ENCODE measurements around the gene ZNF611. TPM values are rescaled to one million over a fixed set of nuclear protein-coding genes. Genes with fewer than 3 reads are reported as not detected.
"Not testable (repeated sequence)": the region's sequence is repeated elsewhere in the genome, so short reads cannot be mapped to it uniquely, and the experiment has no call there.

Gene ZNF611
- total and polyA plus RNA-seq, 2 donors = 6.6 to 22.3 TPM

DNA sequence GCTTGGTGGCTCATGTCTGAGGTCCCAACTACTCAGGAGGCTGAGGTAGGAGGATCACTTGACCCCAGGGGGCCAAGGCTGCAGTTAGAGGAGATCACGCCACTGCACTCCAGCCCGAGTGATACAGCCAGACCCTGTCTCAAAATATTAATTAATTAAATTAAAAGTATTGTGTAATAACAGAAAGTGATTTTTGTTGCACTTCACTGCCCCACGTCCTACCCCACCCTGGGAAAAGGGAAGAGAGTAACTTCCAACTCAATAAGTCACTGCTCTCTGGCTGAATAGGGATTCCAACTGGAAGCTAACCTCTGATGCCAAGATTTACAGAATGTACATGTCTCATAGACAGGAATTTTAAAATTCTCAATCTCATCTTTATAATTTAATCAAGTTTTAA lies 47.2 kb downstream of the ZNF611 start:
- no peaks in the 10 kb centered on the region for H3K4me1 ChIP-seq (ENCODE audit: insufficient read depth)
- no peak overlapping the region for H3K27ac ChIP-seq (ENCODE audit: low read depth)
- DNase-seq (ENCODE audit: extremely low spot score) = no peak
- no peak overlapping the region for H3K4me3 ChIP-seq (ENCODE audit: low read depth, low read length)
- 89% methylated on average over 3 of the region's 3 CpGs for WGBS
- no peaks in the 10 kb centered on the region for H3K36me3 ChIP-seq (ENCODE audit: insufficient read depth)

DNA sequence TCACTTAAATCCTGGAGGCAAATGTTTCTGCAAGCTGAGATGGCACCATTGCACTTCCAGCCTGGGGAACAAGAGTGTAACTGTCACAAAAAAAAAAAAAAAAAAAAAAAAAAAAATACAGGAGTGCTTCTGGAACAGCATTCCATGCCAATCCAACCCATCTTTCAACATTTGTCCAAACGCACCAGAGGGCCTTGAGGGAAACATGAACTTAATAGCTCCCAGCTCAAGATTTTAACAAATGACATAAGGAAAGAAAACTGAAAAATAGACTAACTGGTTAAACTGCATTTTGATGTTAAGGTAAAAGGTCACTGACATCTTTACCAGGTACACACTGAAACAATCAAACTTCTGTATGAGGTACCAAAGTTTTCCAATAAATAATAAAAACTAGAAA lies 49.0 kb downstream of the ZNF611 start:
- Histone ChIP-seq H3K36me3 (ENCODE audit: insufficient read depth) (no peaks in the 10 kb centered on the region), H3K4me1 (ENCODE audit: insufficient read depth) (no peaks in the 10 kb centered on the region), H3K4me3 (ENCODE audit: low read depth, low read length) (no peak overlapping the region), H3K27ac (ENCODE audit: low read depth) (no peak overlapping the region)
- no peak for DNase-seq (ENCODE audit: extremely low spot score)
- WGBS = 77% methylated on average over 1 of the region's 1 CpG

DNA sequence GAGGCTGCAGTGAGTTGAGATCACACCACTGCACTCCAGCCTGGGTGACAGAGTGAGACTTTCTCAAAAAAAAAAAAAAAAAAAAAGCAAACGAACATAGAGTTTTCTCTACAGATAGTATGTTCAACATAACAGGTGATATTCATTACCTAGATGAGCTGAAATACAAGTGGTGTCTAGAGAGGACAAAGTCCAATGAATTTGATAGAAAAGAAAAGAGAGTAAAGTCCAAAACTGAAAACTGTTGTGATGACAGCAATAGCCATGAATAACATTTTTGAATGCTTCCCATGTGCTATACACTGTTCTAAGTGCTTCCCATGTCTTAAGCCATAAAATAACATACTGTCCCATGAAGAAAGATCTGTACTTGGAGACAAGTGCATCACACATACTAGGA lies 53.6 kb downstream of the ZNF611 start:
- not testable (repeated sequence) for H3K36me3 ChIP-seq (ENCODE audit: insufficient read depth); H3K4me3 ChIP-seq (ENCODE audit: low read depth, low read length); H3K27ac ChIP-seq (ENCODE audit: low read depth); H3K4me1 ChIP-seq (ENCODE audit: insufficient read depth); DNase-seq (ENCODE audit: extremely low spot score)
- WGBS = 78% methylated on average over 1 of the region's 1 CpG

DNA sequence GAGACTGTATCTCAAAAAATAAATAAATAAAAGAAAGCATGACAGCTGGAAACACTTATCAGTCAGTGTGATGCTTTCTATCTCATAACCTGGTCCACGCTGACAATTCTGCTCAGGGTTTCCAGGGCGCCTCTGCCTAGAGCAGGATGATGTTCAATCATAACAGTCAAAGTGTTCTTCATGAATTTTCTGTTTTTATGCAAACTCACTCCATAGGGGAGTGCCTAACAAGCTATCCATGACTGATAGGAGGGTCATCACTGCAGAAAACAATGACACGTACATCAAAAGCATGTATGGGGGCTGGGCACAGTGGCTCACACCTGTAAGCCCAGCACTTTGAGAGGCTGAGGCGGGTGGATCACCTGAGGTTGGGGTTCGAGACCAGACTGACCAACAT lies 55.2 kb downstream of the ZNF611 start:
- H3K4me1 ChIP-seq (ENCODE audit: insufficient read depth) = no peaks in the 10 kb centered on the region
- H3K27ac ChIP-seq (ENCODE audit: low read depth) = no peak overlapping the region
- no peak overlapping the region for H3K4me3 ChIP-seq (ENCODE audit: low read depth, low read length)
- H3K36me3 ChIP-seq (ENCODE audit: insufficient read depth) = no peaks in the 10 kb centered on the region
- DNase-seq (ENCODE audit: extremely low spot score) = no peak
- WGBS = 97% methylated on average over 5 of the region's 5 CpGs

DNA sequence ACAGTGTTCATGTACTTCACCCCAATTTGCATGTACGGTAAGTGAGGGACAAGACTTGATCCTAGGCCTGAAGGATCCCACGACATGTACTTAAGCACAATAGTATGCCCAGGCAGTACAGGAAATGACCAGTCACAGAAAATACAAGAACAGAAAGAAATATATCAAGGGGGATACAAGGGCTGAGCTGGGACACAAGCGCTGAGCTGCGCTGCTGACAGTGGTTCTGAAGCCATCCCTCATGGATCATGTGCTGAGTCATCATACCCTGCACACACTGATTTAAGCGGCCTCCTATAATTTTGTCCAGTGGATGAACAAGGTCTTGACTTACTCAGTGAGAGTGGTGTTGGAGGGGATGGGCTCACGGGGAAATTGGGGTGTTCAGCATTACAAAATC lies 59.6 kb downstream of the ZNF611 start:
- WGBS = 96% methylated on average over 6 of the region's 6 CpGs
- H3K27ac ChIP-seq (ENCODE audit: low read depth); H3K4me1 ChIP-seq (ENCODE audit: insufficient read depth); DNase-seq (ENCODE audit: extremely low spot score); H3K36me3 ChIP-seq (ENCODE audit: insufficient read depth); H3K4me3 ChIP-seq (ENCODE audit: low read depth, low read length): not testable (repeated sequence)

DNA sequence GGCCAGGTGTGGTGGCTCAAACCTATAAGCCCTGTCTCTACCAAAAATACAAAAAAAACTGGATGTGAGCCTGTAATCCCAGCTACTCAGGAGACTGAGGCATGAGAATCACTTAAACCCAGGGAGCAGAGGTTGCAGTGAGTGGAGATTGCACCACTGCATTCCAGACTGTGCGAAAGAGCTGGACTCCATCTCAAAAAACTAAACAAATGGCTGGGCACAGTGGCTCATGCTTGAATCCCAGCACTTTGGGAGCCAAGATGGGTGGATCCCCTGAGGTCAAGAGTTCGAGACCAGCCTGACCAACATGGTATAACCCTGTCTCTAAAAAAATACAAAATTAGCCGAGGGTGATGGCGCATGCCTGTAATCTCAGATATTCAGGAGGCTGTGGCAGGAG lies 61.8 kb downstream of the ZNF611 start:
- H3K36me3 ChIP-seq (ENCODE audit: insufficient read depth) = no peaks in the 10 kb centered on the region
- DNase-seq (ENCODE audit: extremely low spot score) = no peak
- H3K27ac ChIP-seq (ENCODE audit: low read depth) = no peak overlapping the region
- 86% methylated on average over 4 of the region's 4 CpGs for WGBS
- no peak overlapping the region for H3K4me3 ChIP-seq (ENCODE audit: low read depth, low read length)
- H3K4me1 ChIP-seq (ENCODE audit: insufficient read depth) = no peaks in the 10 kb centered on the region

DNA sequence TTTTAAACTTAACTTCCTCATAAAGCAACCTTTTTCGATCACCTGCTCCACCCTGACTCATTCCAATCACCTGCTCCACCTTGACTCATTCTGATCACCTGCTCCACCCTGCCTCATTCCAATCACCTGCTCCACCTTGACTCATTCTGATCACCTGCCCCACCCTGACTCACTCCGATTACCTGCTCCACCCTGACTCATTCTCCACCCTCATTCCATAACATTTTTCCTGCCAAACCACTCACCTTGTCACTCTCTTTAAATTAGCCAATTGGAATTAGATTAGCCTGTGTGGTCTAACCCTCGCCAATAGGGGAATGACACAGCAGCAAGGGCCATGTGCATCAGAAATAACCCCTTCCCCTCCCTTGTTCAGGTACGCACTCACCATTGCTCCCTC lies 64.8 kb downstream of the ZNF611 start:
- WGBS = 93% methylated on average over 4 of the region's 4 CpGs
- Histone ChIP-seq H3K27ac (ENCODE audit: low read depth) (no peak overlapping the region), H3K4me1 (ENCODE audit: insufficient read depth) (no peaks in the 10 kb centered on the region), H3K4me3 (ENCODE audit: low read depth, low read length) (no peak overlapping the region), H3K36me3 (ENCODE audit: insufficient read depth) (no peaks in the 10 kb centered on the region)
- no peak for DNase-seq (ENCODE audit: extremely low spot score)

DNA sequence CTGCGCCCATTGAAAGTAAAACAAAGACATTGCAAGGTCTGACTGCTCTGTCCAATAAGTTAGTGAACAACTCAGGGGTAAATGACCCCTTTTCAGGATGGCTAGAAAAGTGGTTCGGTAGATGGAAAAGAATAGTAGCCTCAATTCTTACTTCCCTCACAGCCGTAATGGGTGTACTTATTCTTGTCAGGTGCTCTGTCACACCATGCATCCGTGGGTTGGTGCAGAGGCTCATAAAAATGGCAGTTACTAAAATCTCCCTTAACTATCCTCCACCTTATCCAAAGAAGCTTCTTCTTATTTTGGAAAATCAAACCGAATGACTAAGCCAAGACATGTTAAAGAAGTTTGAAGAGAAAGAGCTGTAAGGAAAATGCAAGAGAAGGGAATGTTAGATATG lies 65.3 kb downstream of the ZNF611 start:
- 88% methylated on average over 5 of the region's 5 CpGs for WGBS
- no peak for DNase-seq (ENCODE audit: extremely low spot score)
- Histone ChIP-seq H3K4me1 (ENCODE audit: insufficient read depth) (no peaks in the 10 kb centered on the region), H3K27ac (ENCODE audit: low read depth) (no peak overlapping the region), H3K4me3 (ENCODE audit: low read depth, low read length) (no peak overlapping the region), H3K36me3 (ENCODE audit: insufficient read depth) (no peaks in the 10 kb centered on the region)

DNA sequence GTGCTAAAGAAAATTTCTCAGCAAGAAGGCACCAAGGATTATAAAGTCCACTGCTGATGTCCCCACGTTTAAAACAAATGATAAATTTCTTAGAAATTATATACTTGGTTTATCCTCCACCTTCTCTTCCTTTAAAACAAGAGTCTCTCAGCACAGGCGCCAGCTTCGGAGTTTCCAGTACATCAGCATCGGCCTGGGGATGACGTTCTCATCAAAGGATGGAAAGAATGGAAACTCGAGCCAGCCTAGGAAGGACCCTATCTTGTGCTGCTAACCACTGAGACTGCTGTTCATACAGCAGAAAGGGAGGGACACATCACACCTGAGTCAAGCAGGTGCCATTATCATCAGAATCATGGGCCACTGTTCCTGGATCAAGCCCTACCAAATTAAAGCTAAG lies 66.9 kb downstream of the ZNF611 start:
- DNase-seq (ENCODE audit: extremely low spot score) = no peak
- H3K36me3 ChIP-seq (ENCODE audit: insufficient read depth) = no peaks in the 10 kb centered on the region
- WGBS = 75% methylated on average over 6 of the region's 6 CpGs
- H3K27ac ChIP-seq (ENCODE audit: low read depth) = no peak overlapping the region
- no peaks in the 10 kb centered on the region for H3K4me1 ChIP-seq (ENCODE audit: insufficient read depth)
- H3K4me3 ChIP-seq (ENCODE audit: low read depth, low read length) = no peak overlapping the region

DNA sequence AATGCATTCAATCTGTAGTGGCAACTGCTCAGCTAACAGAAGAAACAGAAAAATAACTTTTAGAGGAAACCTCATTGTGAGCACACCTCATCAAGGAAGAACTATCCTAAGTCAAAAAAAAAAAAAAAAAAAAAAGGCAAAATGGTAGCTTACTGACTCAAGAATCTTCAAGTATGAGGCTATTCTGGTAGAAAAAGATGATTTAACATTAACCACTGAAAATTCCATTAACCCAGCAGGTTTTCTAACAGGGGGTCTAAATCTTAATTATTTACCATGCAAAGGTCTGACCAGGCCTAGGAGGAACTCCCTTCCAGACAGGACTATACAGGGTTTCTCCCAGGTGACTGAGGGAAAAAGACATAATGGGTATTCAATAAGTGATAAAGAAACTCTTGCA lies 68.3 kb downstream of the ZNF611 start:
- no peak overlapping the region for H3K27ac ChIP-seq (ENCODE audit: low read depth)
- DNase-seq (ENCODE audit: extremely low spot score) = no peak
- H3K4me1 ChIP-seq (ENCODE audit: insufficient read depth) = no peaks in the 10 kb centered on the region
- no peaks in the 10 kb centered on the region for H3K36me3 ChIP-seq (ENCODE audit: insufficient read depth)
- H3K4me3 ChIP-seq (ENCODE audit: low read depth, low read length) = no peak overlapping the region

DNA sequence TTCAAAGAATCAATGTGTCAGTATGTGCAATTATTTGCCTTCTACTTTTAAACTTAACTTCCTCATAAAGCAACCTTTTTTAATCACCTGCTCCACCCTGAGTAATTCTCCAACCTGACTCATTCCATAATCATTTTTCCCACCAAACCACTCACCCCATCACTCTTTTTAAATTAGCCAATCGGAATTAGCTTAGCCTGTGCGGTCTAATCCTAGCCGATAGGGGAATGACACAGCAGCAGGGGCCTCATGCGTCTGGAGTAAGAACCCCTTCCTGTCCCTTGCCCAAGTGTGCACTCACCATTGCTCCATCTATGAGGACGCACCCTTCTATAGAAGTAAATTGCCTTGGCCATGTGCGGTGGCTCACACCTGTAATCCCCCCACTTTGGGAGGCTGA lies 69.3 kb downstream of the ZNF611 start:
- no peak for DNase-seq (ENCODE audit: extremely low spot score)
- no peak overlapping the region for H3K4me3 ChIP-seq (ENCODE audit: low read depth, low read length)
- WGBS = 96% methylated on average over 6 of the region's 6 CpGs
- H3K4me1 ChIP-seq (ENCODE audit: insufficient read depth) = no peaks in the 10 kb centered on the region
- H3K27ac ChIP-seq (ENCODE audit: low read depth) = no peak overlapping the region
- H3K36me3 ChIP-seq (ENCODE audit: insufficient read depth) = no peaks in the 10 kb centered on the region

DNA sequence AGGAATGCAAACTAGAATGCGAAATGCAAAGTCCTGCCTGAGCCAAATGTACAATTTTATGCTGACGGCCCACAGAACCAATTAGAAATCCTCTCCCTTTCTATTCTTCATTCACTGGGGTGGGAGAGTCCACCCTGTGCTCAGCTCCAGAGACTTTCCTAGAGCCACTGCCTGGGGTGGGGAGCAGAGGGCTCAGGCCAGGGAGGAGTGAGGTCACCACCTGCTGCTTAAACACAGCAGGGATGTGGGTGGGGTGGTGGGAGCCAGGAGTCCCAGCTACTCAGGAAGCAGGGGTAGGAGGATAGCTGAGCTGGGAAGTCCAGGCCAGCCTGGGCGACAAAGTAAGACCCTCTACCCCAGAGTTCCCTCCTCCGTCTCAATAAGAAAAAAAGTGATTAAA lies 69.8 kb downstream of the ZNF611 start:
- H3K4me1 ChIP-seq (ENCODE audit: insufficient read depth) = no peaks in the 10 kb centered on the region
- no peak for DNase-seq (ENCODE audit: extremely low spot score)
- no peak overlapping the region for H3K27ac ChIP-seq (ENCODE audit: low read depth)
- WGBS = 93% methylated on average over 4 of the region's 4 CpGs
- no peaks in the 10 kb centered on the region for H3K36me3 ChIP-seq (ENCODE audit: insufficient read depth)
- no peak overlapping the region for H3K4me3 ChIP-seq (ENCODE audit: low read depth, low read length)

DNA sequence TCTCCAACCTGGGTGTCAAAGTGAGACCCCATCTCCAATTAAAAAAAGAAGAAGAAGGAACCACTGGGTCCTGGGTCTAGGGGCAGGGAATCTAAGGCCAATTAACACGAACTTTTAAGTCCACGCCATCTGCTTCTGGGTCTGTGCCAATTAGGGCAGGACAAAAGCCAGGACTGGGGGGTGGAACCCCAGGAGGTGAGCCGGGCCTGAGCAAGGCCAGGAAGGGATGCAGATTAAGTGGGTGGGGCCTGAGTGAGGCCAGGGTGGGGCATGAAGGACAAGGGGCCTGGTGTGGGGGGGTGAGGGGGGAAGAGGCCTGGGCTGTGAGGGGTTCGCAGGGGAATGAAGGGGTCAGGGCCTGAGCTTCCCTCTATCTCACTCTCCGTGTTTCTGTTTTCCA lies 70.4 kb downstream of the ZNF611 start:
- no peak for DNase-seq (ENCODE audit: extremely low spot score)
- Histone ChIP-seq H3K36me3 (ENCODE audit: insufficient read depth) (no peaks in the 10 kb centered on the region), H3K4me3 (ENCODE audit: low read depth, low read length) (no peak overlapping the region), H3K27ac (ENCODE audit: low read depth) (no peak overlapping the region), H3K4me1 (ENCODE audit: insufficient read depth) (no peaks in the 10 kb centered on the region)
- 77% methylated on average over 5 of the region's 5 CpGs for WGBS

DNA sequence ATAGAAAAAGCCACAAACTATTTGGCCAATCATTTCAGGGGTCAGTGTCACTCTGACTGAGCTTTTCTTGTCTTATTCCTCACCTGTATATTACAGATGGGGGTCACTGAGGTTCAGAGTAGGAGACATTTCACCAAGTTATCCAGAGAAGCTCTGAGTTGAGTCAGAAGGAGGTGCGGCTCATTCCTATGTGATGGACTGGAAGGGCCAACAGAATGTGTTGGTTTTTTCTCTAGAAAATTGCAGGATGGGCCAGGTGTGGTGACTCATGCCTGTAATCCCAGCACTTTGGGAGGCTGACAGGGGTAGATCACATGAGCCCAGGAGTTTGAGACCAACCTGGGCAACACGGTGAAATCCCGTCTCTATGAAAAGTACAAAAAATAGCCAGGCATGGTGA lies 72.2 kb downstream of the ZNF611 start:
- H3K4me3 ChIP-seq (ENCODE audit: low read depth, low read length) = no peak overlapping the region
- WGBS = 90% methylated on average over 3 of the region's 3 CpGs
- H3K36me3 ChIP-seq (ENCODE audit: insufficient read depth) = no peaks in the 10 kb centered on the region
- H3K4me1 ChIP-seq (ENCODE audit: insufficient read depth) = no peaks in the 10 kb centered on the region
- no peak overlapping the region for H3K27ac ChIP-seq (ENCODE audit: low read depth)
- no peak for DNase-seq (ENCODE audit: extremely low spot score)

DNA sequence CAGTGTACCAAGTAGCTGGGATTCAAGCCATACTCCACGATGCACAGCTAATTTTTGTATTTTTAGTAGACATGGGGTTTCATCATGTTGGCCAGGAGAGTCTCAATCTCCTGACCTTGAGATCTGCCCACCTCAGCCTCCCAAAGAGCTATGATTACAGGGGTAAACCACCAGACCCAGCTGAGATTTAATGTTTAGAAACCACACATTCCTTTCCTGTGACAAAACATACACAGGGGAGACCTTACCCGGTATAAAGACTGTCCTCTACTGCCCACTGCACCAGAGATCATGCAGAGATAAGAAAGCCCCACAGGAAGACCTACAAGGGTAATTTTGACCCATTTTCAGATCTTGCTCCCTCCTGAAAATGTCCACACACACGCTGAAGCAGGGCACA lies 73.9 kb downstream of the ZNF611 start:
- Histone ChIP-seq H3K27ac (ENCODE audit: low read depth) (no peak overlapping the region), H3K4me3 (ENCODE audit: low read depth, low read length) (no peak overlapping the region), H3K36me3 (ENCODE audit: insufficient read depth) (no peaks in the 10 kb centered on the region), H3K4me1 (ENCODE audit: insufficient read depth) (no peaks in the 10 kb centered on the region)
- no peak for DNase-seq (ENCODE audit: extremely low spot score)
- WGBS = 82% methylated on average over 3 of the region's 3 CpGs
